Mesothelial cell of epicardium (in vitro differentiated cells): ENCODE data around the gene PAQR5. TPM values are rescaled to one million over a fixed set of nuclear protein-coding genes. Genes with fewer than 3 reads are reported as not detected.

Experiments used
- DNase-seq, 2 experiments: peaks; one replicate each; pipeline ENCODE4 v3.0.0; 2021; ENCODE audit warnings: low spot score in 2 of 2; ENCODE audit not compliant: unreplicated experiment in 2 of 2
- H3K27ac Mint-ChIP-seq: 2 replicates; pipeline ENCODE4 v1.8.0; 2021; ENCODE audit warnings: mixed read lengths
- H3K27me3 Mint-ChIP-seq: 2 replicates; pipeline ENCODE4 v1.8.0; 2021; ENCODE audit warnings: low read depth, mixed read lengths
- H3K36me3 Mint-ChIP-seq: 2 replicates; pipeline ENCODE4 v1.8.0; 2021; ENCODE audit warnings: mixed read lengths
- H3K4me1 Mint-ChIP-seq: 2 replicates; pipeline ENCODE4 v1.8.0; 2021; ENCODE audit warnings: mixed read lengths
- H3K4me3 Mint-ChIP-seq: 2 replicates; pipeline ENCODE4 v1.8.0; 2021; ENCODE audit warnings: mild to moderate bottlenecking, moderate library complexity, mixed read lengths
- H3K9me3 Mint-ChIP-seq: 2 replicates; pipeline ENCODE4 v1.8.0; 2021; ENCODE audit warnings: mixed read lengths
- CTCF ChIP-seq: fragments of 200-600 bp; sonication (generic); IDR thresholded peaks from one replicate; pipeline ENCODE4 v1.5.0; 2021; ENCODE audit warnings: antibody characterized with exemption; ENCODE audit not compliant: unreplicated experiment
- total RNA-seq: library from RNA; stranded (reverse); gene quantifications from 3 replicates; pipeline ENCODE4 v1.2.1, GENCODE V29; 2021

Gene PAQR5
- total RNA-seq, 1 donor from 2014 or later, result 1.2 TPM

- Mint-ChIP-seq H3K27ac (no peak overlapping the region), H3K4me3 (no peak overlapping the region), H3K36me3 (no peaks in the 10 kb centered on the region), H3K4me1 (peaks cover 3% of the 10 kb centered on the region), H3K9me3 (no peaks in the 10 kb centered on the region), H3K27me3 (peaks cover 47% of the 10 kb centered on the region)
- no peak for DNase-seq
- no peak for TF ChIP-seq CTCF
Observed at GRCh38 chr15:69302929-69303328, 4.2 kb downstream of the PAQR5 start.

- TF ChIP-seq CTCF, result no peak
- Mint-ChIP-seq H3K4me1 (peaks cover 3% of the 10 kb centered on the region), H3K9me3 (no peaks in the 10 kb centered on the region), H3K4me3 (no peak overlapping the region), H3K36me3 (no peaks in the 10 kb centered on the region), H3K27me3 (peaks cover 41% of the 10 kb centered on the region), H3K27ac (no peak overlapping the region)
- no peak for DNase-seq
Observed at GRCh38 chr15:69303337-69304181, 4.8 kb downstream of the PAQR5 start.

- no peak overlapping the region for H3K27ac Mint-ChIP-seq
- H3K27me3 Mint-ChIP-seq, result peaks cover 39% of the 10 kb centered on the region
- no peaks in the 10 kb centered on the region for H3K9me3 Mint-ChIP-seq
- H3K36me3 Mint-ChIP-seq, result no peaks in the 10 kb centered on the region
- no peak for TF ChIP-seq CTCF
- peaks cover 3% of the 10 kb centered on the region for H3K4me1 Mint-ChIP-seq
- H3K4me3 Mint-ChIP-seq, result no peak overlapping the region
- DNase-seq, result no peak
Observed at GRCh38 chr15:69304182-69304545, 5.5 kb downstream of the PAQR5 start.

GRCh38 chr15:69305204-69305931 lies 6.7 kb downstream of the PAQR5 start:
- no peak overlapping the region for H3K27ac Mint-ChIP-seq
- H3K4me3 Mint-ChIP-seq, result no peak overlapping the region
- TF ChIP-seq CTCF, result no peak
- H3K36me3 Mint-ChIP-seq, result no peaks in the 10 kb centered on the region
- peaks cover 27% of the 10 kb centered on the region for H3K27me3 Mint-ChIP-seq
- no peak for DNase-seq
- peaks cover 3% of the 10 kb centered on the region for H3K4me1 Mint-ChIP-seq
- H3K9me3 Mint-ChIP-seq, result no peaks in the 10 kb centered on the region

GRCh38 chr15:69305933-69306568 lies 7.3 kb downstream of the PAQR5 start:
- no peaks in the 10 kb centered on the region for H3K9me3 Mint-ChIP-seq
- H3K27ac Mint-ChIP-seq, result no peak overlapping the region
- DNase-seq, result no peak
- no peaks in the 10 kb centered on the region for H3K36me3 Mint-ChIP-seq
- no peak overlapping the region for H3K4me3 Mint-ChIP-seq
- peaks cover 3% of the 10 kb centered on the region for H3K4me1 Mint-ChIP-seq
- TF ChIP-seq CTCF, result no peak
- peaks cover 21% of the 10 kb centered on the region for H3K27me3 Mint-ChIP-seq
